ENCODE data around the gene RABGAP1L. TPM values are rescaled to one million over a fixed set of nuclear protein-coding genes. Genes with fewer than 3 reads are reported as not detected.

RABGAP1L gene
- total and polyA plus RNA-seq, 2 of the 8 experiments (the other 6 are each of a cell fraction or from before 2014, with no cell fraction given), result 33.3 to 156 TPM

GRCh38 chr1:174958396-174958795 lies 799.1 kb downstream of the RABGAP1L start:
- Histone ChIP-seq H2BK15ac (ENCODE audit: low read length) (no peak overlapping the region), H4K20me1 (replicated peaks in 1 of 2; ENCODE audit: control insufficient read depth in 1 of 2, insufficient read depth in 2 of 2, low read length in 2 of 2) (peaks cover 3 to 5% of the 10 kb centered on the region in 2 experiments), H2AFZ (ENCODE audit: low read length) (no peak overlapping the region), H3K56ac (replicated peaks; ENCODE audit: insufficient read length, low read depth, low read length) (no peak overlapping the region), H2AK5ac (ENCODE audit: low read depth, low read length) (no peak overlapping the region), H2BK120ac (replicated peaks; ENCODE audit: low read depth, low read length) (no peak overlapping the region), H3K4me3 (ENCODE audit: extremely low read depth in 1 of 4, insufficient read depth in 2 of 4, low read depth in 3 of 4, low read length in 4 of 4) (no peak overlapping the region), H3K18ac (ENCODE audit: extremely low read depth, low read length) (no peak overlapping the region), H4K91ac (replicated peaks; ENCODE audit: insufficient read length, low read length) (no peak overlapping the region), H3K4me1 (replicated peaks in 1 of 4; ENCODE audit: control insufficient read depth in 3 of 4, insufficient read depth in 4 of 4, low read length in 3 of 4) (no peaks in the 10 kb centered on the region), H2BK12ac (ENCODE audit: low read depth, low read length) (no peak overlapping the region), H3K14ac (ENCODE audit: insufficient read length) (no peak overlapping the region), H4K5ac (ENCODE audit: insufficient read length, low read depth, low read length) (no peak overlapping the region), H3K27ac (ENCODE audit: low read depth, low read length) (no peak overlapping the region), H2BK20ac (ENCODE audit: low read length) (no peak overlapping the region), H4K8ac (ENCODE audit: extremely low read depth, insufficient read depth, low read length) (no peak overlapping the region), H3K4me2 (ENCODE audit: insufficient read depth in 1 of 2, low read depth in 2 of 2, low read length in 2 of 2) (no peak overlapping the region), H2BK5ac (ENCODE audit: low read depth, low read length) (no peak overlapping the region), H3K79me2 (ENCODE audit: control insufficient read depth in 1 of 2, insufficient read depth in 2 of 2, low read length in 2 of 2) (peaks cover 0 to 40% of the 10 kb centered on the region in 2 experiments; a peak in 3 of 4 replicates), H3K79me1 (ENCODE audit: low read depth, low read length) (peaks cover 4% of the 10 kb centered on the region; the same call in 1 of the 2 replicates), H3K23me2 (ENCODE audit: low read depth, low read length) (no peaks in the 10 kb centered on the region), H3K27me3 (replicated peaks in 1 of 4; ENCODE audit: control insufficient read depth in 3 of 4, extremely low read depth in 1 of 4, insufficient read depth in 3 of 4, low read length in 3 of 4) (no peaks in the 10 kb centered on the region), H3K23ac (ENCODE audit: insufficient read length) (no peak overlapping the region), H3K9me3 (ENCODE audit: insufficient read depth in 2 of 2, low read depth in 1 of 2, low read length in 1 of 2) (no peaks in the 10 kb centered on the region), H3K4ac (replicated peaks; ENCODE audit: insufficient read length, low read depth, low read length) (no peak overlapping the region), H3K36me3 (ENCODE audit: control insufficient read depth in 2 of 4, insufficient read depth in 4 of 4, low read length in 3 of 4) (peaks cover 0 to 53% (median 27%) of the 10 kb centered on the region in 4 experiments; a peak in 6 of 8 replicates), H3K9ac (replicated peaks in 1 of 4; ENCODE audit: extremely low read depth in 1 of 4, low read depth in 3 of 4, low read length in 3 of 4) (no peak overlapping the region)
- FAIRE-seq (no peak), DNase-seq (ENCODE audit: low read depth in 1 of 2, low spot score in 2 of 2) (no peak)
- POLR2A ChIA-PET (ENCODE audit: partially characterized antibody), result interaction anchor here (0.6 to 1.5 kb wide), 2 partner anchors 8 to 84 kb away, joined by 3 read pairs; no protein-coding TSS in a partner anchor
- WGBS, 2 experiments (ENCODE audit: extremely low coverage in 1 of 2, insufficient coverage in 1 of 2, insufficient read length in 1 of 2, insufficient replicate concordance in 2 of 2, low coverage in 1 of 2, low lambda C conversion rate in 2 of 2, missing lambda C conversion rate in 1 of 2), result 92% methylated on average over 1 of the region's 1 CpG; no CpG with 5 or more reads in 1 of the 2 experiments
- CTCF ChIA-PET (ENCODE audit: partially characterized antibody), result interaction anchor here (2.0 kb wide), 1 partner anchor 28 kb away, joined by 5 read pairs; no protein-coding TSS in a partner anchor
- TF ChIP-seq, protein P1, sequence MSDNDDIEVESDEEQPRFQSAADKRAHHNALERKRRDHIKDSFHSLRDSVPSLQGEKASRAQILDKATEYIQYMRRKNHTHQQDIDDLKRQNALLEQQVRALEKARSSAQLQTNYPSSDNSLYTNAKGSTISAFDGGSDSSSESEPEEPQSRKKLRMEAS (IDR thresholded peaks at IDR 0.05), result no peak
- TF ChIP-seq RBBP5 (IDR thresholded peaks at IDR 0.05; ENCODE audit: borderline replicate concordance, low read depth, low read length) (no peak), CTCF (IDR thresholded peaks at IDR 0.05; ENCODE audit: control extremely low read depth in 1 of 3, insufficient read depth in 1 of 3, low read depth in 1 of 3, low read length in 3 of 3) (no peak)

Measured in H1 (cell line).